ENCODE results near the gene MRPS22.
"Not testable (repeated sequence)": the region's sequence is repeated elsewhere in the genome, so short reads cannot be mapped to it uniquely, and the experiment has no call there.

MRPS22 gene

GRCh38 chr3:139396707-139397106 lies 52.9 kb downstream of the MRPS22 start:
- TF ChIP-seq ZFX (IDR thresholded peaks at IDR 0.05) = no peak
- TF ChIP-seq CTCF (conservative IDR thresholded peaks at IDR 0.05) = no peak
- H3K27ac ChIP-seq = no peak overlapping the region

- not testable (repeated sequence) for H3K27ac ChIP-seq
Measured at GRCh38 chr3:139401155-139401554, 57.3 kb downstream of the MRPS22 start.
